K562 (cell line): ENCODE results near the gene ADRB1. TPM values are rescaled to one million over a fixed set of nuclear protein-coding genes. Genes with fewer than 3 reads are reported as not detected.

Experiments
- ATAC-seq: fragments of 200-7000 bp; cut with Tn5 transposase; 3 replicates; pipeline ENCODE4 v1.9.1; 2020; ENCODE audit warnings: moderate library complexity
- BruUV-seq: library from RNA; stranded (reverse); fragments of 400-500 nt; replicated peaks from 2 replicates; lab custom pipeline; 2021; lab: Mats Ljungman, UMichigan
- CTCF ChIA-PET: fragments of 300-600 bp; formaldehyde crosslinking; extraction: SDS; loops from one replicate; lab custom pipeline; 2021; ENCODE audit warnings: low intra/inter-chr PET ratio; lab: Yijun Ruan, JAX
- POLR2A ChIA-PET: fragments of 300-600, 350-650 bp; sonication (Branson Sonifier 250); formaldehyde crosslinking; extraction: SDS; loops from one replicate; lab custom pipeline; 2021; ENCODE audit warnings: antibody characterized with exemption, inconsistent platforms; lab: Yijun Ruan, JAX
- DNase-seq, 4 experiments: peaks; one replicate each; pipeline versions ENCODE4 v3.0.0 to v3.0.0-alpha.2; 2011 to 2018; ENCODE audit warnings: low spot score in 3 of 4, mixed read lengths in 3 of 4; ENCODE audit errors: extremely low read depth in 1 of 4
- FAIRE-seq: peaks from 2 replicates; lab custom pipeline; 2011; peaks lifted over from hg19 to GRCh38; lab: Jason Lieb, UNC
- H2AFZ ChIP-seq: 2 replicates; pipeline ENCODE4 v1.6.0; 2011; ENCODE audit warnings: low read depth, low read length, control low read depth, inconsistent platforms
- H3K27ac ChIP-seq: fragments of 200-600 bp; 3 replicates; pipeline ENCODE4 v1.8.0; 2011; ENCODE audit warnings: low read depth, mild to moderate bottlenecking, control low read depth, inconsistent platforms, low read length, moderate library complexity, mixed read lengths; ENCODE audit errors: extremely low read depth
- H3K27me3 ChIP-seq, 2 experiments: fragments of 300-600 bp in 1 of 2; 2 replicates in 1 of 2; 3 replicates in 1 of 2; pipeline versions ENCODE4 v1.6.0 to v1.8.0; 2011; ENCODE audit warnings: inconsistent platforms in 2 of 2, low read length in 2 of 2, mild to moderate bottlenecking in 1 of 2, mixed read lengths in 1 of 2, moderate library complexity in 1 of 2; ENCODE audit not compliant: control insufficient read depth in 2 of 2, insufficient read depth in 2 of 2
- H3K36me3 ChIP-seq: fragments of 300-600 bp; 3 replicates; pipeline ENCODE4 v1.8.0; 2011; ENCODE audit warnings: mild to moderate bottlenecking, low read length, inconsistent platforms; ENCODE audit not compliant: control insufficient read depth, insufficient read depth
- H3K4me1 ChIP-seq, 2 experiments: fragments of 200-600 bp in 1 of 2; replicated peaks in 1 of 2; 2 replicates in 1 of 2; 3 replicates in 1 of 2; pipeline versions ENCODE4 v1.5.1 to v1.8.0; 2011; ENCODE audit warnings: inconsistent platforms in 2 of 2, low read length in 2 of 2, mild to moderate bottlenecking in 1 of 2, mixed read lengths in 1 of 2, moderate library complexity in 1 of 2; ENCODE audit not compliant: control insufficient read depth in 2 of 2, insufficient read depth in 2 of 2
- H3K4me2 ChIP-seq: 2 replicates; pipeline ENCODE4 v1.6.1; 2011; ENCODE audit warnings: low read length, control low read depth, inconsistent platforms, mixed read lengths; ENCODE audit not compliant: insufficient read depth
- H3K4me3 ChIP-seq: fragments of 200-600 bp; sonication (generic), shearing (Covaris generic); 2 replicates; pipeline ENCODE4 v1.5.1; 2016; ENCODE audit warnings: control low read depth, inconsistent platforms
- H3K79me2 ChIP-seq: fragments of 200-600 bp; 3 replicates; pipeline ENCODE4 v1.8.0; 2011; ENCODE audit warnings: low read length, inconsistent platforms; ENCODE audit not compliant: control insufficient read depth, insufficient read depth
- H3K9ac ChIP-seq, 2 experiments: 2 replicates each; pipeline versions ENCODE4 v1.6.0 to v1.6.1; 2011; ENCODE audit warnings: low read depth in 2 of 2, low read length in 2 of 2, control low read depth in 1 of 2, inconsistent platforms in 1 of 2, mild to moderate bottlenecking in 1 of 2, mixed read lengths in 1 of 2; ENCODE audit not compliant: insufficient read depth in 1 of 2
- H3K9me1 ChIP-seq: one replicate; pipeline ENCODE4 v1.6.0; 2011; ENCODE audit warnings: inconsistent platforms, mild to moderate bottlenecking, low read length, moderate library complexity; ENCODE audit not compliant: control insufficient read depth, insufficient read depth
- H3K9me3 ChIP-seq: replicated peaks from 2 replicates; pipeline ENCODE4 v1.5.1; 2011; ENCODE audit warnings: low read depth, low read length, inconsistent platforms; ENCODE audit not compliant: control insufficient read depth, insufficient read depth
- H4K20me1 ChIP-seq: replicated peaks from 2 replicates; pipeline ENCODE4 v1.6.1; 2011; ENCODE audit warnings: low read length, inconsistent platforms, mixed read lengths; ENCODE audit not compliant: control insufficient read depth, insufficient read depth
- ATF7 ChIP-seq: fragments of 450-650 bp; IDR thresholded peaks from 2 replicates; pipeline ENCODE4 v1.7.1; 2014; ENCODE audit warnings: mild to moderate bottlenecking, moderate library complexity
- CBFB ChIP-seq: sonication (generic); formaldehyde crosslinking; IDR thresholded peaks from 2 replicates; pipeline ENCODE4 v1.4.0; 2020; ENCODE audit warnings: mild to moderate bottlenecking, missing genetic modification reagents
- EGR1 ChIP-seq: fragments of 450-650 bp; conservative IDR thresholded peaks from 2 replicates; pipeline ENCODE4 v1.6.1; 2017; ENCODE audit warnings: mild to moderate bottlenecking
- GTF2E2 ChIP-seq: fragments of 200-800 bp; sonication (Bioruptor generic); IDR thresholded peaks from 2 replicates; pipeline ENCODE4 v1.6.1; 2016; ENCODE audit warnings: missing genetic modification characterization, missing compliant biosample characterization
- KAT2B ChIP-seq: IDR thresholded peaks from one replicate; pipeline ENCODE4 v1.6.1; 2012; ENCODE audit warnings: low read depth, mild to moderate bottlenecking, control low read depth, inconsistent platforms, low read length, moderate library complexity
- MAFK ChIP-seq: IDR thresholded peaks from 2 replicates; pipeline ENCODE4 v1.6.1; 2011; ENCODE audit warnings: low read length, improper control_type of control experiment
- SETDB1 ChIP-seq: IDR thresholded peaks from one replicate; pipeline ENCODE4 v1.6.1; 2012; ENCODE audit warnings: low read length, control low read depth, inconsistent platforms
- TEAD2 ChIP-seq: fragments of 450-650 bp; IDR thresholded peaks from 2 replicates; pipeline ENCODE4 v1.6.1; 2016; ENCODE audit warnings: missing genetic modification characterization, control low read depth, missing compliant biosample characterization
- U2AF1 ChIP-seq: fragments of 200-400 bp; formaldehyde crosslinking; optimal IDR thresholded peaks from 2 replicates; pipeline ENCODE3; 2017; ENCODE audit warnings: mild to moderate bottlenecking, low read depth, low read length, moderate library complexity
- ZNF263 ChIP-seq: sonication (generic); formaldehyde crosslinking; IDR thresholded peaks from 2 replicates; pipeline ENCODE4 v1.8.0; 2022; ENCODE audit warnings: mild to moderate bottlenecking, missing genetic modification reagents, borderline replicate concordance
- WGBS: fragments of 100-300 bp; shearing (Covaris generic); methylation state at CpG from one replicate; pipeline ENCODE4 v1.1.6; 2016; ENCODE audit warnings: low coverage, mixed read lengths; ENCODE audit not compliant: insufficient coverage; ENCODE audit errors: missing lambda C conversion rate; 5-methylcytosine and 5-hydroxymethylcytosine counted together
- in situ Hi-C: fragments of 300-500 bp; cut with MboI; formaldehyde crosslinking; loops from 4 replicates; pipeline ENCODE4 v1.15.0; 2018; ENCODE audit warnings: inconsistent platforms, mixed read lengths
- intact Hi-C: fragments of 100-400 bp; cut with micrococcal nuclease; formaldehyde crosslinking; loops from 2 replicates; pipeline ENCODE4 v1.14.2; 2022
- polyA plus RNA-seq, 8 experiments: library from polyadenylated mRNA; depleted of rRNA in 4 of 8; stranded (reverse) in 5 of 8; unstranded in 3 of 8; fragments of >200 nt; fragmentation: Nextera tagmentation in 2 of 8; fragmentation: Illumina TruSeq in 1 of 8; extraction: Ambion mirVana in 2 of 8; extraction: Trizol in 1 of 8; gene quantifications; 2 replicates each; pipeline versions ENCODE4 v1.2.1 to v1.2.3, GENCODE V29; 2011 to 2014; ENCODE audit warnings: inconsistent platforms in 1 of 8, missing spikeins in 1 of 8
- total RNA-seq, 7 experiments: library from RNA; depleted of rRNA in 6 of 7; stranded (reverse); fragments of >200 nt in 6 of 7; fragmentation: Illumina TruSeq in 2 of 7; extraction: Trizol in 2 of 7; gene quantifications; 2 replicates each; pipeline versions ENCODE4 v1.2.1 to v1.2.3, GENCODE V29; 2011 to 2021; ENCODE audit warnings: low replicate concordance in 1 of 7

The ADRB1 gene
- total and polyA plus RNA-seq, 9 of the 15 experiments (the other 6 are each of a cell fraction or from before 2014, with no cell fraction given) = 0.07 to 0.11 (median 0.09) TPM; not detected in 6

- Histone ChIP-seq H3K27me3 (peaks cover 0 to 2% of the 10 kb centered on the region in 2 experiments; a peak in 2 of 5 replicates), H2AFZ (no peak overlapping the region), H3K9me3 (no peaks in the 10 kb centered on the region), H3K4me1 (no peaks in the 10 kb centered on the region), H3K79me2 (no peaks in the 10 kb centered on the region), H3K36me3 (no peaks in the 10 kb centered on the region), H3K9me1 (no peaks in the 10 kb centered on the region), H4K20me1 (no peaks in the 10 kb centered on the region), H3K4me3 (no peak overlapping the region), H3K27ac (no peak overlapping the region), H3K9ac (no peak overlapping the region), H3K4me2 (no peak overlapping the region)
- DNase-seq = no peak
- in situ Hi-C loops = no loop called here
- intact Hi-C loops = no loop called here
- FAIRE-seq = no peak
- WGBS = 0% methylated on average over 4 of the region's 4 CpGs
- POLR2A ChIA-PET = no interaction called here
- CTCF ChIA-PET = no interaction called here
- no peak for ATAC-seq
- no TSS peak for BruUV-seq
- TF ChIP-seq GTF2E2 (tag) = no peak
Observed at GRCh38 chr10:114071178-114071577, 27.5 kb downstream of the ADRB1 start.

- H3K4me2 ChIP-seq = no peak overlapping the region
- no peak overlapping the region for H2AFZ ChIP-seq
- no peaks in the 10 kb centered on the region for H3K36me3 ChIP-seq
- DNase-seq = no peak
- H3K27ac ChIP-seq = no peak overlapping the region
- ChIA-PET CTCF (no interaction called here), POLR2A (interaction anchor here (0.7 kb wide), 1 partner anchor 256 kb away, joined by 3 read pairs; no protein-coding TSS in a partner anchor)
- no peaks in the 10 kb centered on the region for H3K9me3 ChIP-seq
- FAIRE-seq = no peak
- in situ Hi-C loops (no loop called here), intact Hi-C loops (no loop called here)
- no peak overlapping the region for H3K4me3 ChIP-seq
- no peaks in the 10 kb centered on the region for H3K4me1 ChIP-seq
- no TSS peak for BruUV-seq
- H3K79me2 ChIP-seq = no peaks in the 10 kb centered on the region
- ATAC-seq = no peak
- no peaks in the 10 kb centered on the region for H3K9me1 ChIP-seq
- H4K20me1 ChIP-seq = no peaks in the 10 kb centered on the region
- H3K27me3 ChIP-seq = peaks cover 0 to 6% of the 10 kb centered on the region in 2 experiments; a peak in 2 of 5 replicates
- H3K9ac ChIP-seq = no peak overlapping the region
- TF ChIP-seq TEAD2 (no peak), MAFK (no peak), SETDB1 (no peak), ZNF263 (CRISPR knock-in tag) (no peak), ATF7 (no peak), CBFB (CRISPR knock-in tag) (no peak), U2AF1 (no peak), EGR1 (no peak), KAT2B (no peak)
- WGBS = 3% methylated on average over 11 of the region's 14 CpGs
Observed at GRCh38 chr10:114073395-114074186, 29.9 kb downstream of the ADRB1 start.
